Activated CD4-positive, alpha-beta T cell treated with anti-CD3 and anti-CD28 coated beads, Interleukin-2, amount 10 ng/mL, durations not matched to agents 24 days and 14 days (primary cell): ENCODE measurements around the gene CST9. TPM values are rescaled to one million over a fixed set of nuclear protein-coding genes. Genes with fewer than 3 reads are reported as not detected.
"Not testable (repeated sequence)": the region's sequence is repeated elsewhere in the genome, so short reads cannot be mapped to it uniquely, and the experiment has no call there.

Experiments used
- DNase-seq: peaks from one replicate; pipeline ENCODE4 v3.0.0; 2022
- H3K27ac Mint-ChIP-seq: one replicate; pipeline ENCODE4 v1.8.0; 2022; ENCODE audit warnings: mild to moderate bottlenecking, mixed read lengths
- H3K27me3 Mint-ChIP-seq: one replicate; pipeline ENCODE4 v1.8.0; 2022; ENCODE audit warnings: mixed read lengths
- H3K36me3 Mint-ChIP-seq: one replicate; pipeline ENCODE4 v1.8.0; 2022; ENCODE audit warnings: low read depth, mild to moderate bottlenecking, mixed read lengths
- H3K4me1 Mint-ChIP-seq: one replicate; pipeline ENCODE4 v1.8.0; 2021; ENCODE audit warnings: mixed read lengths
- H3K4me3 Mint-ChIP-seq: one replicate; pipeline ENCODE4 v1.8.0; 2022; ENCODE audit warnings: mild to moderate bottlenecking, moderate library complexity, mixed read lengths
- H3K9me3 Mint-ChIP-seq: one replicate; pipeline ENCODE4 v1.8.0; 2021; ENCODE audit warnings: mixed read lengths
- intact Hi-C: fragments of 100-400 bp; cut with micrococcal nuclease; formaldehyde crosslinking; loops from one replicate; pipeline ENCODE4 v1.15.1; 2023
- total RNA-seq: library from RNA; stranded (reverse); gene quantifications from 2 replicates; pipeline ENCODE4 v1.2.3, GENCODE V29; 2022

The CST9 gene
- total RNA-seq, 1 donor from 2014 or later, result not detected

DNA sequence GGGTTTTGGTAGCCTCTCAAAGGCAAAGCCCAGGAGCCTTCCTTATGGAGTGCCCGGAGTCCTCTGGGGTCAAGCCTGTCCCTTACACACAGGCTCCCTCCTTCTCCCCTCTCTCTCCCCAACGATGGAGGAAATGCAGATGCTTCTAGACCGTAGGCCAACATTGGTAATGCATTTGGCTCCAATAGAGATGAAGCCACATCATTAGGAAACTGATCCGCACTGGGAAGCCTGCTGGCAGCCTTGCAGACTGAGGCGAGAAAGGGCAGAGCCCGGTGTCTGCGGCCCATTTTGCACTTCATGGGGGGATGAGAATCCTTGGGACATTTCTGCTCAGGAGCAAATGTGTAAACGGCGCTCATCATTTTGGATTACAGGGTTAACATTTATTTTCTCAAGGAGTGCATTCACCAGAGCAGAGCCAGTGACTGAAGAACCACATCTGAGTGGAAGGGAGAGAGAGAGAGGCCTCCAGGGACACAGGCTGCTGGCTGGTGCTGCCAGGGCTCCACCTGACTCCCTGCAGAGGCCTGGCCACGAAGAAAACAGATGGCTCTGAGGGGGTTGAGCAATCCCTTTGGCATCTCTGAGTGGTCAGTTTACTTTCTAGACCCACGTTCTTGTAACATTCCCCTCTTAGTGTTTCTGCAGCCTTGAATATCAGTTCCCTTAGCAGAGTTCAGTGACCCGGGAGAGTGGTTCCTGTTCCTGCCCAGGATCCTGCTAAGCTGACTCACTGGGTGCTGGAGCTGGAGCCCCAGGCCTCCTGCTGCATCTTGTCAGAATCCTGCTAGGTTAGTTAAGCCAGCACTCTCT lies 36.4 kb upstream of the CST9 start:
- H3K27ac Mint-ChIP-seq, result no peak overlapping the region
- H3K36me3 Mint-ChIP-seq, result no peaks in the 10 kb centered on the region
- H3K9me3 Mint-ChIP-seq, result no peaks in the 10 kb centered on the region
- peaks cover 5% of the 10 kb centered on the region for H3K27me3 Mint-ChIP-seq
- H3K4me3 Mint-ChIP-seq, result no peak overlapping the region
- DNase-seq, result no peak
- intact Hi-C loops, result no loop called here
- peaks cover under 1% of the 10 kb centered on the region for H3K4me1 Mint-ChIP-seq

DNA sequence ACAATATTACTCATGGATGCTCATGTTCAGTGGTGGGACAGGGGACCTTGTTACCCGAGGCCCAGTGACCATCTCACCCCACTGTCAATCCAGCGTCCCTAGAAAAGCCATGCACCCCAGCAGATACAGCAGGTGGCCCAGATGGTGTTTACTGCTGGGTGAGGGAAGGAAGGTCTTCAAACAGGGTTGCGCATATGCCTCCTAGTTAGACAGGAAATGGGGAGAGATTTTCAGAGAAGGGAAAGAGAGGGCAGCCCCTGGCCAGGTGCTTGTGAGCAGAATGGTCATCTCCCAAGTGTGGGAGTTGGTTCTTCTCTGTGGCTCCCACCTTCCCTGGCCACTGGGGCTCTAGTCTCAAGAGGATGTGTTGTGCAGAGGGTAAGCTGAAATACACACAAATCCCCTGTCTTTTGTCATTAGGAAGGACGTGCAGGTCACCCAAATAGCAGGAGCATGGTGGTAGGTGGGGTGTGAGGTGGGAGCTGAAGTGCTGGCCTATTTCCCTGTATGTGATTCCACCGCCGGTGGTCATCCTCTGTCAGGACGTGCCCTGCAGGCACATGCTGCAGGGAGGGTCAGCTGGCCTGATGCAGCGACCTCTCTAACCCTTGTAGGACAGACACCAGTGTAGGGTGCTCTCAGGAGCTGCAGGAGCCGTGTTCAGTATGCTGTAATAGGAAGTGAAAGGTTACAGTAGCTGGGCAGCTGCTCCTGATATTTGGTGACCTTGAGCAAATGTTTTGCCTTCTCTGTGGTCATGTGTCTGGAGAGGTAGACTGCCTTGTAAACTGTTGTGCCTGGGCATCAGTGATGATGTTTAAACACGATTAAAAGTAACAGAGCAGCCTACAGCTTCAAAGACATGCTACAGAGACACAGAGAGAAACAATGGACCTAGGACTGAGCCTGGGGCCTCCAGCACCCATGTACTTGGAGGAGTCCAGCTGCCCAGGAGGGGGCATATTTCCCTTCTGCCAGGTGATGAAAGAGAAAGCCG lies 35.3 kb upstream of the CST9 start:
- no peak overlapping the region for H3K27ac Mint-ChIP-seq
- peaks cover 16% of the 10 kb centered on the region for H3K27me3 Mint-ChIP-seq
- no peaks in the 10 kb centered on the region for H3K36me3 Mint-ChIP-seq
- peaks cover 7% of the 10 kb centered on the region for H3K4me1 Mint-ChIP-seq
- intact Hi-C loops, result no loop called here
- DNase-seq, result no peak
- H3K4me3 Mint-ChIP-seq, result no peak overlapping the region
- H3K9me3 Mint-ChIP-seq, result no peaks in the 10 kb centered on the region

DNA sequence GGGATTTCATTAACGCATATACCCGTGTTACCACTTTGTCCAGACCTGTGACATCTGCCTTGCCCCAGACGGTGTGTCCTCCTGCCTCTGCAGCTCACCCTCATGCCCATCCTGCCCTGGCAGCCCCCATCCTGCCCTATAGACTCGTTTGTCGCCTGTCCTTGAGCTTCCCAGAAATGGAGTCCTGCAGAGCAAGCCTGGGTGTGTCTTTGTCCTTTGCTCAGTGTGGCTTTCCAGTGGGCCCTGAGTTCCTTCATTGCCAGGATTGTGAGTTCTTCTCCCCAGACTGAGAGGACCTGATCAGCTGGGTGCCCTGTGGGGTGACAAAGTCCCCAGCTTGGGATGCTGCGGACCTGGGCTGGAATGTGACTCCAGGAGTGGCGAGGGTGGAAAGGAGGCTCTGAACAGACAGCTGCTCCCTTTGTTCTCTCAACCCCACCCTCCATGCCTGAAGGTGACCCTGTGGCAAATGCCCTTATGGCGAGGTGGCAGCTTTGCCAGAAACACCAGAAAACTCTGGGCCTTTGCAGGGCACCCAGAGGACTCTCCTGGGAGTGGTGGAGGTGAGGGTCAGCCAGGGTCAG lies 34.4 kb upstream of the CST9 start:
- Mint-ChIP-seq H3K27me3 (peaks cover 17% of the 10 kb centered on the region), H3K9me3 (no peaks in the 10 kb centered on the region), H3K4me1 (peaks cover 7% of the 10 kb centered on the region), H3K36me3 (no peaks in the 10 kb centered on the region), H3K4me3 (no peak overlapping the region), H3K27ac (no peak overlapping the region)
- DNase-seq, result no peak
- intact Hi-C loops, result no loop called here

DNA sequence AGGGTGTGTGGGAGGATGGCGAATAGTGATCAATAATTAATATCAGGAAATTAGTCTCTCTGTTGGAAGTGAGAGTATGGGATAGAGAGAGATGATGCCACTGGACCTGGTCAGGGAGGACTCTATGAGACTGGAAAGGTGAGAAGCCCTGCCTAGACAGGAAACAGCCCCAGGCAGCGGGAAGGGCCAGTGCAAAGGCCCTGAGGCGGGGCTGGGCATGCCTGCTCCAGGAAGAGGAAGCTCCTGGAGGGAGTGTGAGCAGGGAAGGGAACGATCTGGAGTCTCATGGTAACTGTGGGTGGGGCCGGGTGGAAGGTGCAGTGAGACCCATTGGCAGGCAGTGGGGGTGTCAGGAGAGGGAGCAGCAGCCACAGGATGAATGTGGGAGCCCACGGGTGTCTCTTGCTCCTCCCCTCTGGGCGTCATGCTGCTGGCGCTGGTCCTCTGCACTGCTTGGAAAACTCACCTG lies 33.8 kb upstream of the CST9 start:
- Mint-ChIP-seq H3K27ac (no peak overlapping the region), H3K4me1 (peaks cover 7% of the 10 kb centered on the region), H3K27me3 (peaks cover 17% of the 10 kb centered on the region), H3K9me3 (no peaks in the 10 kb centered on the region), H3K4me3 (no peak overlapping the region), H3K36me3 (no peaks in the 10 kb centered on the region)
- intact Hi-C loops, result no loop called here
- DNase-seq, result no peak

DNA sequence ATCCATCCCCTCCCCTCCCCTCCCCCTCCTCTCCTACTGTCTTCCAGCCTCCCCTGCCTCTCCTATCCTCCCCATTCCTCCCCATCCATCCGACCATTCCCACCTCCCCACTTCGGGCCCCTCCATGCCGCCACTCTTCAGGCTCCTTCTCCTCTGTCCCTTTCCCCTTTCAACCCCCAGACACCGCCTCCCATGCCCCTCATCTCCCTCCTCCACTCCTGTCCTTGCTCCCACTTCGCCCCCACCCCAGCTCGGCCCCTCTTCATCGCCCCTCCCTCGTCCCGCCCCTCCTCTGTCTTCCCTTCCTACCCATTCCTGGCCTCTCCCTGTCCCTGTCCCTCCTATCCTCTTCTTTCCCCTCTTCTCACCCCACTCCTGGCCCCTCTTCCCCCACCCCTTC lies 32.6 kb upstream of the CST9 start:
- Mint-ChIP-seq H3K4me3 (no peak overlapping the region), H3K27me3 (peaks cover 17% of the 10 kb centered on the region), H3K27ac (no peak overlapping the region), H3K4me1 (peaks cover 7% of the 10 kb centered on the region), H3K9me3 (no peaks in the 10 kb centered on the region), H3K36me3 (no peaks in the 10 kb centered on the region)
- intact Hi-C loops, result no loop called here
- no peak for DNase-seq

DNA sequence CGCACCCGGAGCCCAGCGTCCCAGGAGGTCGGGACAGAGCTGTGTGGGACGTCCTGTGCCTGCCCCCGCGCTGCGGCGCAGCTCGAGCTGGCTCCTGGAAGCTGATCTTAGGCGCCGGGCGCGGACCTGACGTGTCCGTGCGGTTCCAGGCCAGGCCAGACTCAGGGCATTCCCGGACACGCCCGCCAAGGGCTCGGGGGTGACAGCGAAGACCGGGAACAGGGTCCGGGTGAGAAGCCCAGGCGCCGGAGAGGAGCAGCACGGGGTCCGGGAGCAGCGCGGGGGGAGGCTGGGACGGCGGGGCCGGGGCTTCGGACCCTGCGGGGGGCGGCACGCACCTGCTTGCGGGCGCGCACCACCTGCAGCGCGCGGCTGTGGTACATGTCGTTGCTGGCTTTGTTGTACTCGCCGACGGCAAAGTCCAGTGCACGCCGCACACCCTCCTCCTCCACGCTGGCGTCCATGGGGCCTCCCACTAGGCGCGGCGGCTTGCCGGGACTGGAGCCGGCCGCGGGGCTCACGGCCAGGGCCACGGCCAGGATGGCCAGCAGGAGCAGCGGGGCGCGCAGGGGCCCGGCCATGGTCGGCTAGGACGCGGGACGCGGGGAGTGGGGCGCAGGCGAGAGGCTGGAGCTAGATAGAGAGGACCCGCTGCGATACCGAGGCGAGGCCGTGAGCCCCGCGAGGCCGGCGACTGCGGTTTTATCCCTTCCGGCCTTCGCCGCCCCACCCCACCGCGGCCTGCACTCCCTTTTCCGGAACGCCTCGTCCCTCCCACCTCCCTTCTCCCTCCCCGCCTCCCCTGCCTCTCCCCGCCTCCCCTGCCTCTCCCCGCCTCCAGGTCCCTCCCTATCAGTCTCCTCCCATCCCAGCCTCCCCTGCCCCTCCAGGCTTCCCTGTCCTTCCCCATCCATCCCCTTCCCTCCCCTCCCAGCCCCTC lies 31.8 kb upstream of the CST9 start, which contains the start of gene CST3:
Gene CST3, minus strand, starts transcription at position 674 of the 940 bp plus-strand sequence. Its CDS starts 93 bp downstream, at position 581.
- peak; percentile 68 for DNase-seq
- Mint-ChIP-seq H3K9me3 (no peaks in the 10 kb centered on the region), H3K36me3 (no peaks in the 10 kb centered on the region), H3K27me3 (peaks cover 17% of the 10 kb centered on the region), H3K4me3 (peak within 1 kb of the TSS; percentile 65), H3K27ac (no peak within 1 kb of the TSS), H3K4me1 (peaks cover 7% of the 10 kb centered on the region)
- intact Hi-C loops, result no loop called here

DNA sequence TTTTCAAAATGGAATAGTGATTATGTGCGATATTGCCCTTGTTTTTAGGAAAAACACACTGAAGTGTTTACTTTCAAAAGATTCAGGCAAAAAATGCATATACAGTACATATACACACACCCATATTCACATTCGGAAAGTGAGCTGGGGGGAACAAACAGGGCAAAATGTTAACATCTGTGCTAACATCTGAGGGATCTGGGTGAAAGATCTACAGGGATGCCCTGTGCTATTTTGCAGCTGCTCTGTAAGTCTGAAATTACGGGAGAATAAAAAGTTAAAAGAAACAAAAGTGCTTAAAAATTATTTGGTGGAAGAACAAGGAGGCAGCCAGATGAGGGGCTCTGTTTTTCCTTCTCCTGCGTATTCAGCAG lies 31.2 kb upstream of the CST9 start:
- H3K4me1 Mint-ChIP-seq, result peaks cover 7% of the 10 kb centered on the region
- H3K4me3 Mint-ChIP-seq, result peak overlapping the region; percentile 65
- intact Hi-C loops, result no loop called here
- H3K27ac Mint-ChIP-seq, result no peak overlapping the region
- no peaks in the 10 kb centered on the region for H3K9me3 Mint-ChIP-seq
- DNase-seq, result no peak
- H3K36me3 Mint-ChIP-seq, result no peaks in the 10 kb centered on the region
- peaks cover 17% of the 10 kb centered on the region for H3K27me3 Mint-ChIP-seq

DNA sequence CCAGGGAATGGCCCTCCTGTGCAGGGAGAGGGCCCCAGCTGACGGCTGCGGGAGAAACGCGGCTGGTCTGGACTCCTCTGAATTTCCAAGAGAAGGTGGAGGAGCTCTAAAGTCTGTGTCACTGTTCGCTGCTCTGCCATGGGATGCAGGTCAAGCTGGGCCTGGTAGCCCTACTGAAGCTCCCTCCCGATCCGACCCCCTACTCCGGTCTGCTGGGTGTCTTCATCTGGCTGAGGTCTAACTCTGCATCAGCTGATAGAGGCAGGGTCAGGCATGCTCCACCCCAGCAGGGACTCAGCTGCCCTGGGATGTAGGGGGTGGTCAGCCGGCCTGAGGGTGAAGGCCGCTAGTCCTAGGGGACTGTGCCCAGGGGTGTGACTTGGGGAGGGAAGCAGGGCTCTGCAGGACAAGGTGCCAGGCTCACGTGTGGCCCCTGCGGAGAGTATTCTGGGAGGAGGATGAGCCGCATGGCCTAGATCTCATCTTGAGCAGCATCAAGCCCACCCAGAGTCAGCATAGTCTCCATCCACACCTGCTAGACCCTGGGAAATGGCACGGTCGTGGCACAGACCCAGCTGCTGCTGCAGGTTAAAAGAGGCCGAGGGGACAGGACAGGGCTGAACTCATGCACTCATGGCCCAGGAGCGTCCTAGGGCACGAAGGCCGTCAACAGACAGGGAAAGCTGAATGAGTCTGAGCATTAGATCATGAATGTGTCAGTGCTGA lies 30.6 kb upstream of the CST9 start:
- Mint-ChIP-seq H3K4me3 (peak overlapping the region; percentile 65), H3K27ac (no peak overlapping the region), H3K27me3 (peaks cover 17% of the 10 kb centered on the region), H3K9me3 (no peaks in the 10 kb centered on the region), H3K36me3 (no peaks in the 10 kb centered on the region), H3K4me1 (peaks cover 7% of the 10 kb centered on the region)
- intact Hi-C loops, result no loop called here
- DNase-seq, result no peak

DNA sequence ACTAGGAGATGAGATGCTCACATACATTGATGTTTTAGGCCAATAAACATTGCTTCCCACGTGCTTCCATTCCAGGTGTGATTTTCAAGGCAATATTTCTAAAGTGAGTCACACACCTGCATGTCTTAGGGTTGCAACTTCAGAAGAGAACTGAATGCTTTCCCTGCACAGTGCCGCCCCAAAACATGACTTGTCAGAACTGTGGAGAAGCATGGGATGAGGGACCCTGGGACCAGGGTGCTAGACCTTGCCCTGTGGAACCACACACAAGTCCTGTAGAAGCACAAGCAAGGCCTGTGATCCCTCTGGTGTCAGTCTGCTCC lies 30.0 kb upstream of the CST9 start:
- H3K4me1 Mint-ChIP-seq, H3K9me3 Mint-ChIP-seq, DNase-seq, H3K4me3 Mint-ChIP-seq, H3K27ac Mint-ChIP-seq, intact Hi-C loops, H3K36me3 Mint-ChIP-seq: not testable (repeated sequence)
- H3K27me3 Mint-ChIP-seq, result peaks cover 17% of the 10 kb centered on the region

DNA sequence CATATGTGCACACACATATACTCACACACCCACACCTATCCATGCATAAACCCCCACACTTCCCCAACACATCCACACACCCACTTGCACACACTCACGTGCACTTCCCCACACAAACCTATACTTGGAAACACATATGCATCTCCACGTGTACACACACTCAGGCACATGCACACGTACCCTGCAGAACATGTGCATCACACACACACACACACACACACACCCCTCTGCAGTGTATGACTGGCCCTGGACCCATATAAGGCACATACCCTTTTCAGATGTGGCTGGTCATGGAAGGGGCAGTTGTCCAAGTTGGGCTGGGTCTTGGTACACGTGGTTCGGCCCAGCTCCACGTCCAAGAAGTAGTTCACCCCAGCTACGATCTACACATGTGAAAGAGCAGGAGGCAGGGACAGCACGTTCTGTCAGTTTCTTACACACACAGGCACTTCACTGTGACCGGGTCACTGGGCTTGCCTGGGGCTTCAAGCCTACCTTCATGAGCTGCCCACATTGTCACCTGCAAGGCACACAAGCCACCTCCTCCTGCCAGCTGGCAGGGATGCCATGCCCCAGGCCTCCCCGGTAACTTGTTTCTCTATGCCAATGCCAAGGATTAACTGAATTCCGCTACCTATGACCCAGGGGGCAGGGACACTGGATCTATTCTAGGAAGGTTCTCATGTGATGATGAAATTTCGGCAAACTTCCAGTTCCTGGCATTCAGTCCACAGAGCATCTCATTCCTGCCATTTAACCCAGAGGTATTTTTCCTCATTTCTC lies 29.5 kb upstream of the CST9 start:
- H3K27me3 Mint-ChIP-seq, result peaks cover 17% of the 10 kb centered on the region
- no peaks in the 10 kb centered on the region for H3K9me3 Mint-ChIP-seq
- H3K4me1 Mint-ChIP-seq, result peaks cover 7% of the 10 kb centered on the region
- H3K4me3 Mint-ChIP-seq, result no peak overlapping the region
- DNase-seq, result no peak
- H3K36me3 Mint-ChIP-seq, result no peaks in the 10 kb centered on the region
- intact Hi-C loops, result no loop called here
- H3K27ac Mint-ChIP-seq, result no peak overlapping the region

DNA sequence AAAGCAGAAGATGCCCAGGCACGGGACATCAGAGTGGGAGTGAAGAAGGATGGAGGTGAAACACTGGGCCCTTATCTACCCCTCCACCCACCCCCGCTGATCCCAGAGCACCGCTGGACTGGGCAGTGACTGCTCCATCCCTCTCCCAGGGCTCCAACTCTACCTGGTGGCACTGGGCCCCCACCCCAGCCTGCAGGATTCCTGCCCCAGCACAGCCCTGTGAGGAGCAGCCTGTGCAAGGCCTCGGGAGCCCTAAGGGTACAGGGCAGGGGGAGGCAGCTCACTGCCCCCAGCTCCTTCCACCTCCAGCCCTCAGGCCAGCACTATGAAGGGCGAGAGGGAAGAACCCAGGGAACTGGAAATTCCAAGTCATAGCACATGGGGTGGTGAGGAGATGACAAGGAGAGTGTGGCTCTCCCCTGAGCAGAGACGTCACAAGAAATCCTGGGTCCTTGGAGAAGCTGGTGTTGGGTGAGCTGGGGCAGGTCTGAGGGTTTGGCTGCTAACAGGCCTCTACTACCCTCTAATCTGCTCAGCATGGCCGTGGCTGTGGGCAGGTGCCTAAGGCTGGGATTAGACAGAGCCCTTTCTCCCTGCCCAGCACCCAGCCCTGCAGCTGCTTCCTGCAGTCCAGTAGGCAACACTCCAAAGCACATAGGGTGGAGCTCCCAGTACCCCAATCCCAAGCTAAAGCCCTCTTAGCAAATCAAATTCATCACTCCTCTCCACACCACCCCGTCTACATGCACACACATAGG lies 28.5 kb upstream of the CST9 start:
- H3K4me3 Mint-ChIP-seq, result no peak overlapping the region
- peaks cover 15% of the 10 kb centered on the region for H3K27me3 Mint-ChIP-seq
- H3K4me1 Mint-ChIP-seq, result peaks cover 7% of the 10 kb centered on the region
- intact Hi-C loops, result no loop called here
- no peak overlapping the region for H3K27ac Mint-ChIP-seq
- no peaks in the 10 kb centered on the region for H3K9me3 Mint-ChIP-seq
- H3K36me3 Mint-ChIP-seq, result no peaks in the 10 kb centered on the region
- no peak for DNase-seq
